ENCODE measurements around the gene CCPG1. TPM values are rescaled to one million over a fixed set of nuclear protein-coding genes. Genes with fewer than 3 reads are reported as not detected.

The CCPG1 gene
- total and polyA plus RNA-seq, 10 of the 15 experiments (the other 5 are each of a cell fraction or from before 2014, with no cell fraction given), result 5.1 to 15.8 (median 10.0) TPM

- no peak for TF ChIP-seq CUX1 (IDR thresholded peaks at IDR 0.05; ENCODE audit: insufficient replicate concordance, low read depth, low read length)
- TF ChIP-seq TCF7 (IDR thresholded peaks at IDR 0.05; ENCODE audit: borderline replicate concordance), result no peak
- TF ChIP-seq SPI1 (IDR thresholded peaks at IDR 0.05; ENCODE audit: borderline replicate concordance, insufficient read depth, low read depth, low read length), result no peak
- TF ChIP-seq IRF5 (IDR thresholded peaks at IDR 0.05; ENCODE audit: borderline replicate concordance), result no peak
- TF ChIP-seq MYC (IDR thresholded peaks at IDR 0.05; ENCODE audit: insufficient read depth, insufficient read length, insufficient replicate concordance, low read length, severe bottlenecking), result no peak
- TF ChIP-seq NKRF (conservative IDR thresholded peaks at IDR 0.05), result no peak
- TF ChIP-seq BCL3 (IDR thresholded peaks at IDR 0.05; ENCODE audit: borderline replicate concordance, insufficient read depth, low read depth, low read length, poor library complexity, severe bottlenecking), result no peak
- TF ChIP-seq IRF3 (IDR thresholded peaks at IDR 0.05), result no peak
- TF ChIP-seq IRF4 (IDR thresholded peaks at IDR 0.05; ENCODE audit: low read depth, low read length), result no peak
Measured at GRCh38 chr15:55379095-55379494, 29.1 kb downstream of the CCPG1 start (continued).

Data from GM12878 (cell line).